Measurements from ENCODE around the gene RHD.

DNA sequence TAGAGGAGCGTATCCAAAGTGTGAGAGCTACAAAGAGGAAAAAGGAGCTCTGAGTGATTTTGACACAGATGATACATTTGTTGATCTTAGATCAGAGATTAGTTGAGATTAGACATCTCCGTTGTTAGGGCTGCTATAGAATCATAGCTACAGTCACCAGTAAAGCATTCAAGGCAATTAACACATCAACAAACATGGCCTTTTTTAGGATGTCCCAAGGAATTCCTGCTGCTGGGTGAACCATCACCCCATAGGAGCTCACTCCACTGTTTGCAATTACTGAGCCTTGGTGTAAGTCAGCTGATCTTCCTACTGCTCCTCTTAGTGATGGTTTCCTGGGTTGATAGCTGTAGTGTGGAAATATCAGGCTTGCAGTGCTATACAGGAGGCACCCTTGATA is 18.4 kb upstream of the RHD start:
- TF ChIP-seq, protein P1, sequence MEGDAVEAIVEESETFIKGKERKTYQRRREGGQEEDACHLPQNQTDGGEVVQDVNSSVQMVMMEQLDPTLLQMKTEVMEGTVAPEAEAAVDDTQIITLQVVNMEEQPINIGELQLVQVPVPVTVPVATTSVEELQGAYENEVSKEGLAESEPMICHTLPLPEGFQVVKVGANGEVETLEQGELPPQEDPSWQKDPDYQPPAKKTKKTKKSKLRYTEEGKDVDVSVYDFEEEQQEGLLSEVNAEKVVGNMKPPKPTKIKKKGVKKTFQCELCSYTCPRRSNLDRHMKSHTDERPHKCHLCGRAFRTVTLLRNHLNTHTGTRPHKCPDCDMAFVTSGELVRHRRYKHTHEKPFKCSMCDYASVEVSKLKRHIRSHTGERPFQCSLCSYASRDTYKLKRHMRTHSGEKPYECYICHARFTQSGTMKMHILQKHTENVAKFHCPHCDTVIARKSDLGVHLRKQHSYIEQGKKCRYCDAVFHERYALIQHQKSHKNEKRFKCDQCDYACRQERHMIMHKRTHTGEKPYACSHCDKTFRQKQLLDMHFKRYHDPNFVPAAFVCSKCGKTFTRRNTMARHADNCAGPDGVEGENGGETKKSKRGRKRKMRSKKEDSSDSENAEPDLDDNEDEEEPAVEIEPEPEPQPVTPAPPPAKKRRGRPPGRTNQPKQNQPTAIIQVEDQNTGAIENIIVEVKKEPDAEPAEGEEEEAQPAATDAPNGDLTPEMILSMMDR (IDR thresholded peaks at IDR 0.05): no peak
- no peak for TF ChIP-seq POLR2A (IDR thresholded peaks at IDR 0.05)

Measured in adrenal gland (tissue), 5 donors.